ENCODE data around the gene LMNTD1.
"Not testable (repeated sequence)": the region's sequence is repeated elsewhere in the genome, so short reads cannot be mapped to it uniquely, and the experiment has no call there.

The LMNTD1 gene

GRCh38 chr12:25491396-25492325 lies 61.4 kb downstream of the LMNTD1 start:
- no peak for DNase-seq (ENCODE audit: low read depth in 2 of 2)

GRCh38 chr12:25488956-25489870 lies 63.9 kb downstream of the LMNTD1 start:
- not testable (repeated sequence) for DNase-seq (ENCODE audit: low read depth in 2 of 2)

GRCh38 chr12:25482625-25483024 lies 70.5 kb downstream of the LMNTD1 start:
- no peak for DNase-seq (ENCODE audit: low read depth in 2 of 2)

GRCh38 chr12:25480145-25480544 lies 72.9 kb downstream of the LMNTD1 start:
- no peak for DNase-seq (ENCODE audit: low read depth in 2 of 2)

GRCh38 chr12:25477217-25477616 lies 75.9 kb downstream of the LMNTD1 start:
- DNase-seq (ENCODE audit: low read depth in 2 of 2): no peak

GRCh38 chr12:25472453-25472852 lies 80.6 kb downstream of the LMNTD1 start:
- no peak for DNase-seq (ENCODE audit: low read depth in 2 of 2)

- no peak for DNase-seq (ENCODE audit: low read depth in 2 of 2)
Measured at GRCh38 chr12:25469861-25470260, 83.2 kb downstream of the LMNTD1 start.

- no peak for DNase-seq (ENCODE audit: low read depth in 2 of 2)
Measured at GRCh38 chr12:25469368-25469767, 83.7 kb downstream of the LMNTD1 start.

- no peak for DNase-seq (ENCODE audit: low read depth in 2 of 2)
Measured at GRCh38 chr12:25463521-25463920, 89.6 kb downstream of the LMNTD1 start.

GRCh38 chr12:25463005-25463404 lies 90.1 kb downstream of the LMNTD1 start:
- no peak for DNase-seq (ENCODE audit: low read depth in 2 of 2)

- no peak for DNase-seq (ENCODE audit: low read depth in 2 of 2)
Measured at GRCh38 chr12:25459541-25459951, 93.5 kb downstream of the LMNTD1 start.

- DNase-seq (ENCODE audit: low read depth in 2 of 2): no peak
Measured at GRCh38 chr12:25458047-25458552, 95.0 kb downstream of the LMNTD1 start.

- no peak for DNase-seq (ENCODE audit: low read depth in 2 of 2)
Measured at GRCh38 chr12:25456474-25456873, 96.6 kb downstream of the LMNTD1 start.

- DNase-seq (ENCODE audit: low read depth in 2 of 2): no peak
Measured at GRCh38 chr12:25455696-25456095, 97.4 kb downstream of the LMNTD1 start.

GRCh38 chr12:25449007-25449406 lies 104.1 kb downstream of the LMNTD1 start:
- no peak for DNase-seq (ENCODE audit: low read depth in 2 of 2)

- DNase-seq (ENCODE audit: low read depth in 2 of 2): no peak
Measured at GRCh38 chr12:25447046-25447445, 106.0 kb downstream of the LMNTD1 start.

GRCh38 chr12:25438638-25439037 lies 114.4 kb downstream of the LMNTD1 start:
- no peak for DNase-seq (ENCODE audit: low read depth in 2 of 2)

GRCh38 chr12:25436206-25437030 lies 116.7 kb downstream of the LMNTD1 start:
- DNase-seq (ENCODE audit: low read depth in 2 of 2): peak in 1 of 2 donors; percentile 22

GRCh38 chr12:25435431-25435830 lies 117.7 kb downstream of the LMNTD1 start:
- no peak for DNase-seq (ENCODE audit: low read depth in 2 of 2)

- DNase-seq (ENCODE audit: low read depth in 2 of 2): no peak
Measured at GRCh38 chr12:25434515-25434914, 118.6 kb downstream of the LMNTD1 start.

- no peak for DNase-seq (ENCODE audit: low read depth in 2 of 2)
Measured at GRCh38 chr12:25433581-25434325, 119.3 kb downstream of the LMNTD1 start.
